Activated CD4-positive, alpha-beta memory T cell treated with anti-CD3 and anti-CD28 coated beads for 36 hours (primary cell): ENCODE measurements around the gene DPP9. TPM values are rescaled to one million over a fixed set of nuclear protein-coding genes. Genes with fewer than 3 reads are reported as not detected.
A peak's percentile ranks its signal among the peaks of the same experiment; 100 is the strongest.

Experiments
- CTCF ChIA-PET: fragments of 350-600 bp; sonication (Branson Sonifier 250); formaldehyde crosslinking; loops from one replicate; lab custom pipeline; 2021; ENCODE audit warnings: antibody characterized with exemption, inconsistent platforms; lab: Charles Lee
- POLR2A ChIA-PET: fragments of 350-600 bp; sonication (Branson Sonifier 250); formaldehyde crosslinking; loops from one replicate; lab custom pipeline; 2021; ENCODE audit warnings: antibody characterized with exemption; lab: Charles Lee
- DNase-seq: peaks from one replicate; pipeline ENCODE4 v3.0.0-alpha.2; 2020
- H3K27ac Mint-ChIP-seq: one replicate; pipeline ENCODE4 v1.8.0; 2021; ENCODE audit warnings: mixed read lengths
- H3K27me3 Mint-ChIP-seq: one replicate; pipeline ENCODE4 v1.8.0; 2021; ENCODE audit warnings: mixed read lengths
- H3K36me3 Mint-ChIP-seq: one replicate; pipeline ENCODE4 v1.8.0; 2021; ENCODE audit warnings: mixed read lengths
- H3K4me1 Mint-ChIP-seq: one replicate; pipeline ENCODE4 v1.8.0; 2021; ENCODE audit warnings: low read depth, mixed read lengths
- H3K4me3 Mint-ChIP-seq: one replicate; pipeline ENCODE4 v1.8.0; 2021; ENCODE audit warnings: mild to moderate bottlenecking, mixed read lengths
- H3K9me3 Mint-ChIP-seq: one replicate; pipeline ENCODE4 v1.8.0; 2021; ENCODE audit warnings: mixed read lengths
- intact Hi-C: fragments of 100-400 bp; cut with micrococcal nuclease; formaldehyde crosslinking; loops from one replicate; pipeline ENCODE4 v1.15.1; 2023
- total RNA-seq, 2 experiments: library from RNA; stranded (reverse); gene quantifications; one replicate each; pipeline ENCODE4 v1.2.3, GENCODE V29; 2021

The DPP9 gene
- total RNA-seq, 2 experiments from 2014 or later, result 54.8 to 57.5 TPM

DNA sequence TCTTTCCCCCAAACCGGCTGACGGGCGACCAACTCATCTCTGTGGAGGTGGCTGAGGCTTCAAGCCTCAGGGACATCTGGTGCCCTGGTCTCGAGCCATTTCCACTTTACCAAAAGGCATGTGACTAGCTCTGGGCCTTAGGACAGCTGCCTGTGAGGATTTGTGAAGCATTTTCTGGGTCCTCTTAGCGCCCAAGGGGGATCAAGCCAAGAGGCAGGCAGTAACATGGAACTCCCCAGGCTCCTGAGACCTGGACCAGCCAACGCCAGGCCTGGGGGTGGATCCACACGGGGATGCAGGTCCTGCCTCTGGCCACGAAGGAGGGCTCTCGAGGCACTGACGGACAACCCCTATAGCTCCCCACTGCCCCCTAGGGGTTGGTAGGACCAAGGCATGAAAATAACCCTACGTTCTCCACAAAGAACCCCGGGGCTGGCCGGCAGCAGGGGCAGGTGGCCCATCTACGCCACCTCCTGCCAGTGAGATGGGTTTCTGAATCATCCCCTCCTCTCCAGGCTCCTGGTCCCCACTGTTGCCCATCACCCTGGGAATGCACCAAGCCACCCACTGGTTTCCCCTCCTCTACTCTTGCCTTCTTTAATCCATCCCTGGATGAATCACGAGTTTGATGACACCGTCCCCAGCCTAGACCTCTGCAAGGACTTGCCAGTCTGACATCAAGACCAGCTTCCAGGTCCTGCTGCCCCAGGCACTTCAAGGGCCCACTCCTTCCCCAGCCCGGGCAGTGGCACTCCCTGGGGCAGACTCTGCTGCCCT, 46.5 kb downstream of the DPP9 start:
- Mint-ChIP-seq H3K27ac (no peak overlapping the region), H3K36me3 (peaks cover 3% of the 10 kb centered on the region), H3K9me3 (no peaks in the 10 kb centered on the region), H3K4me1 (no peaks in the 10 kb centered on the region), H3K27me3 (no peaks in the 10 kb centered on the region), H3K4me3 (no peak overlapping the region)
- DNase-seq, result peak; percentile 33
- ChIA-PET CTCF (interaction anchor here (0.7 to 1.0 kb wide), 4 partner anchors 12 to 60 kb away, joined by 3 read pairs; no protein-coding TSS in a partner anchor), POLR2A (no interaction called here)
- intact Hi-C loops, result no loop called here

DNA sequence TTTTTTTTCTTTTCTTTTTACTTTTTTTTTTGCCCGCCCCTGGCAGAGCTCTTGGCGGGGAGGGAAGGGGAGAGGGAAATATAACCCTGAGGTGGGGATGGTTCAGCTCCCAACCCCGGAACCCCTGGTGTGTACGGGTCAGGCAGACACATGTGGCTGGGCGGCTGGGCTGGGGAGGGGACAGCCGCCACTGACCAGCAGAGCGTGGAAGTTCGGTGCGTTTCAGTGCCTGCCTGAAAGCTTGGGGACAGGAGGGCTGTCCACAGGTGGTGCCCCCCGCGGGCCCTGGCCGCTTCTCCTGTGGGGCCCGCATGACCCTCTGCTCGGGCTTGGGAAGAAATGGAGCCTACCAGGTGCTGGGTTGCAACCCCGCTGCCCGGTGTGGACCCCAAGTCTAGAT, 48.3 kb downstream of the DPP9 start:
- CTCF ChIA-PET, result no interaction called here
- H3K4me3 Mint-ChIP-seq, result no peak overlapping the region
- no peaks in the 10 kb centered on the region for H3K27me3 Mint-ChIP-seq
- H3K27ac Mint-ChIP-seq, result no peak overlapping the region
- H3K36me3 Mint-ChIP-seq, result peaks cover 2% of the 10 kb centered on the region
- POLR2A ChIA-PET, result no interaction called here
- peaks cover 2% of the 10 kb centered on the region for H3K4me1 Mint-ChIP-seq
- intact Hi-C loops, result no loop called here
- DNase-seq, result no peak
- H3K9me3 Mint-ChIP-seq, result no peaks in the 10 kb centered on the region

DNA sequence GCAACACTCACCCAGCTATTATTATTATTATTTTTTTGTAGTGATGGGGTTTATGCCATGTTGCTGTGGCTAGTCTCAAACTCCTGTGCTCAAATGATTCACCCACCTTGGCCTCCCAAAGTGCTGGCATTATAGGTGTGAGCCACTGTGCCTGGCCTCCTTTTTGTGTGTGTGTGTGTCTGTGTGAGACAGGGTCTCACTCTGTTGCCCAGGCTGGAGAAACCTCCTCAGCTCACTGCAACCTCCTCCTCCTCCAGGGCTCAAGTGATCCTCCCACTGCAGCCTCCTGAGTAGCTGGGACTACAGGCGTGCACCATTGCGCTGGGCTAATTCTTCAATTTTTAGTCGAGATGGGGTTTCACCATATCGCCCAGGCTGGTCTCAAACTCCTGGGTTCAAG, 49.9 kb downstream of the DPP9 start:
- no peaks in the 10 kb centered on the region for H3K9me3 Mint-ChIP-seq
- no peak overlapping the region for H3K27ac Mint-ChIP-seq
- peaks cover 11% of the 10 kb centered on the region for H3K4me1 Mint-ChIP-seq
- no peaks in the 10 kb centered on the region for H3K27me3 Mint-ChIP-seq
- H3K36me3 Mint-ChIP-seq, result peaks cover 3% of the 10 kb centered on the region
- H3K4me3 Mint-ChIP-seq, result no peak overlapping the region
- intact Hi-C loops, result loop anchor here (5.0 kb wide), 1 partner anchor 201 kb away; the partner anchor contains the start of gene HDGFL2
- no peak for DNase-seq
- ChIA-PET CTCF (interaction anchor here (0.9 to 1.1 kb wide), 2 partner anchors 117 to 149 kb away, joined by 3 to 4 read pairs; partner anchors contain the start of gene FEM1A), POLR2A (no interaction called here)

DNA sequence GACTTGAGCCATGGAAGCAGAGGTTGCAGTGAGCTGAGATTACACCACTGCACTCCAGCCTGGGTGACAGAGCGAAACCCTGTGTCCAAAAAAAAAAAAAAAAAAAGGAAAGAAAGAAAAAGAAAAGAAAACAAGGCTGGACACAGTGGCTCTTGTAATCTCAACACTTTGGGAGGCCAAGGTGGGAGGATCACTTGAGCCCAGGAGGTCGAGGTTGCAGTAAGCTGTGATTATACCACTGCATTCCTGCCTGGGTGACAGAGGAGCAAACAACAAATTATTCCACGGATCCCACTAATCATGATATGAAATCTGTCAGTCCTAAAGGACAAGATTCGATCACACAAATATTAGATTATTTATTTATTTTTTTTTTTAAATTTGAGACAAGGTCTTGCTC, 50.4 kb downstream of the DPP9 start:
- H3K36me3 Mint-ChIP-seq, result peaks cover 6% of the 10 kb centered on the region
- H3K4me1 Mint-ChIP-seq, result peaks cover 16% of the 10 kb centered on the region
- no peak overlapping the region for H3K27ac Mint-ChIP-seq
- intact Hi-C loops, result loop anchor here (5.0 kb wide), 1 partner anchor 201 kb away; the partner anchor contains the start of gene HDGFL2
- H3K9me3 Mint-ChIP-seq, result no peaks in the 10 kb centered on the region
- no peaks in the 10 kb centered on the region for H3K27me3 Mint-ChIP-seq
- POLR2A ChIA-PET, result no interaction called here
- CTCF ChIA-PET, result interaction anchor here (0.9 to 1.1 kb wide), 2 partner anchors 118 to 148 kb away, joined by 3 to 4 read pairs; partner anchors contain the start of gene FEM1A
- no peak overlapping the region for H3K4me3 Mint-ChIP-seq
- DNase-seq, result no peak

DNA sequence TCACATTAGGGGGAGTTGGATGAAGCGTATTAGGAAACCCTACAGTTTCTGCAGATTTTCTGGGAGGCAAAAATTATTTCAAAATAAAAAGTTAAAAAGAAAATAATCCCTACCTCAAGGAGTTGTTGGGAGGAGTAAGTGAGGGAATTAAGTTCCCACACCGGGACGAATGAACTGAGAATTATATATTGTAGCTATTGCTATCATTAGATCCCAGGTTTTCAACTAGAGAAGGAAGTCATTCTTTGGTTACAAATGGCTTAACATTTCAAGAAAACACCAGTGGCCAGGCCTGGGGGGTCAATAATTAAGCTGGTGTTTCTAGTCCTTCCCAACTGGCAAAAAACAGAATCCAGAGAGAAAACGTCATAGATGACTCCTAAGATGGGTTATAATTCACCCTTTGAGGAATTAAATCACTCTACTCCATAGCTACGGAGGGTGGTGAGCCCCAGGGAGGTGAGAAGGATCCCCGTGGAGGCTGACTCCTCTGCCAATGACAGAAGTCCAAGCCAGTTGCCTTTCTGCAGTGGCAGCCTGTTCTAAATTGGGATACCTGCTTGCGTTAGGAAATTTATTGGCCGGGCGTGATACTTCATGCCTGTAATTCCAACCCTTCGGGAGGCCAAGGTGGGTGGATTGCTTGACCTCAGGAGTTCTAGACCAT, 52.3 kb downstream of the DPP9 start:
- DNase-seq, result no peak
- ChIA-PET POLR2A (interaction anchor here (0.5 kb wide), 1 partner anchor 27 kb away, joined by 4 read pairs; no protein-coding TSS in a partner anchor), CTCF (interaction anchor here (0.9 kb wide), 1 partner anchor 35 kb away, joined by 3 read pairs; no protein-coding TSS in a partner anchor)
- Mint-ChIP-seq H3K36me3 (peaks cover 8% of the 10 kb centered on the region), H3K27me3 (no peaks in the 10 kb centered on the region), H3K9me3 (no peaks in the 10 kb centered on the region), H3K4me3 (no peak overlapping the region), H3K27ac (no peak overlapping the region), H3K4me1 (peaks cover 18% of the 10 kb centered on the region)
- intact Hi-C loops, result loop anchor here (2.0 to 5.0 kb wide), 2 partner anchors 33 to 199 kb away; partner anchors contain the start of genes HDGFL2 and TNFAIP8L1

DNA sequence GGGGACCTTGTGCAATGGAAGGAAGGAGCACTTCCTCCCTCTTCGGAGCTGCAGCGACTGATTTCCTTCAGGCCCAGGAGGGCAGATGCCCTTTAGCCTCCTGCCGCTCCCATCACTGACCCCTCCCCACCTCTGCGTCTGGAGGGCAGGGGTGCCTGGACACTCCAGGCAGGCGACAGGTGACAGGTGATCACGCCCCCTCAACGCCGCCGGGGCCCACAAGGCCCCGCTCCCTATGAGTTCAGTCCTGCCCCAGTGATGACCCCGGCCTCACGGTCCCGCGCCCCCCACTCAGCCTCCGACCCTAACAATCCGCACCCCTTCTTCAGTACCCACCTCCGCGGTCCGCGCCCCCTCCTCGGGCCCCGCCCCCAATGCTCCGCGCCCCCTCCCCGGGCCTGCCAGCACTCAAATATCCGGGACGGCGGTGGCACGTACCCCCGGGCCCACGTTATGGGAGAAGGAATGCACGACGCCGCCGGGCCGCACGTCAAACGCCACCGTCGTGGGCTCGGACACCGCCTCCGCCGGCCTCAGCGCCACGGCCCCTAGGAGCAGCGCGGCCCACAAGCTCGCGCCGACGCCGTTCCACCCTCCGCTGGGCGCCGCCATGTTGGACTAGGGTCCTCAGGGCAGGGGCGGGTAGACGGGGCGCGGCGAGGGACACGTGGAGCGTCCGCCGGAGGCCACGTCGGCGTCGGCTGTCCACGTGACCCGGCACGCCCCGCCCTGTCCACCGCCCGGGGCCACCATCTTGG, 53.7 kb downstream of the DPP9 start, which contains the start of gene MYDGF:
Gene MYDGF (minus strand): TSS at position 620 of the 758 bp plus-strand sequence. CDS start 8 bp downstream, at position 612.
- Mint-ChIP-seq H3K9me3 (no peaks in the 10 kb centered on the region), H3K4me3 (peak within 1 kb of the TSS; percentile 87), H3K4me1 (peaks cover 18% of the 10 kb centered on the region), H3K36me3 (peaks cover 10% of the 10 kb centered on the region), H3K27ac (peak within 1 kb of the TSS; percentile 75), H3K27me3 (no peaks in the 10 kb centered on the region)
- peak; percentile 95 for DNase-seq
- intact Hi-C loops, result loop anchor here (1.0 to 5.0 kb wide), 4 partner anchors 31 to 198 kb away; partner anchors contain the start of genes FEM1A, HDGFL2 and TNFAIP8L1
- ChIA-PET POLR2A (no interaction called here), CTCF (interaction anchor here (1.0 kb wide), 1 partner anchor 34 kb away, joined by 3 read pairs; no protein-coding TSS in a partner anchor)

DNA sequence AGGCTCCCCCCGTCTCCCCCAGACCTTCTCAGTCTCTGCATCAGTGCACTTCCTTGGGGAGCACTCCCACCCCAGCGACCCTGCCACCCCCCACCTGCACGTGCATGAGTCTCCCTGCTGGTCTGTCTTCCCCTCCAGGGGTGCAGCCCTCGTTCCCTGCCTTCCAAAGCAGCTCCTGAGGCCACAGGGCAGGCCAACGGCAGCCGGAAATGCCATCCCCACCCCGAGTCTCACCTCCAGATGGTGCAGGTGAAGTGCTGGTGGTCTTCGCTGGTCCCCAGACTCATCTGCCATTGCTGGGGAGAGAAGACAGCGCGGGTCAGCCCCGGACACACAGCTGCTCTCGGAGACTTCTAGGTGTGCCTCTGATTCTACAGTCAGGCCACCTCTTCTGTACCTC, 59.0 kb downstream of the DPP9 start:
- Mint-ChIP-seq H3K27me3 (no peaks in the 10 kb centered on the region), H3K36me3 (peaks cover 22% of the 10 kb centered on the region), H3K4me3 (no peak overlapping the region), H3K9me3 (no peaks in the 10 kb centered on the region), H3K4me1 (peaks cover 17% of the 10 kb centered on the region), H3K27ac (no peak overlapping the region)
- no peak for DNase-seq
- CTCF ChIA-PET, result no interaction called here
- intact Hi-C loops, result no loop called here
- POLR2A ChIA-PET, result no interaction called here

DNA sequence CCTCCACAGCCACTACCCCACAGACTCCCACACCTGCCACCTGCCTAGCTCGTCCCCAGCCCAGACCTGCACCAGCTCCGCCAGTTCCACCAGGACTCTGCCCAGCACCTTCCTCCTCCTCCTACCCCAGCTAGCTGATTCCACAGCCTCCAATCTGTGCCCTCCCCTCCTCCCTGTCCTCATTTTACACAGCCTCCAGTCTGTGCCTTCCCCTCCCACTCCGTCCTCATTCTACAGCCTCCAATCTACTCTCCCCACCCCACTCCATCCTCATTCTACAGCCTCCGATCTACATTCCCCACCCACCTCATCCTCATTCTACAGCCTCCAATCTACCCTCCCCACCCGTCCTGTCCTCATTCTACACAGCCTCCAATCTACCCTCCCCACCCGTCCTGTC, 60.8 kb downstream of the DPP9 start:
- CTCF ChIA-PET, result interaction anchor here (0.8 kb wide), 1 partner anchor 14 kb away, joined by 3 read pairs; no protein-coding TSS in a partner anchor
- intact Hi-C loops, result no loop called here
- H3K27me3 Mint-ChIP-seq, result no peaks in the 10 kb centered on the region
- no peaks in the 10 kb centered on the region for H3K9me3 Mint-ChIP-seq
- POLR2A ChIA-PET, result no interaction called here
- peaks cover 21% of the 10 kb centered on the region for H3K36me3 Mint-ChIP-seq
- no peaks in the 10 kb centered on the region for H3K4me1 Mint-ChIP-seq
- no peak for DNase-seq
- no peak overlapping the region for H3K4me3 Mint-ChIP-seq
- H3K27ac Mint-ChIP-seq, result no peak overlapping the region

DNA sequence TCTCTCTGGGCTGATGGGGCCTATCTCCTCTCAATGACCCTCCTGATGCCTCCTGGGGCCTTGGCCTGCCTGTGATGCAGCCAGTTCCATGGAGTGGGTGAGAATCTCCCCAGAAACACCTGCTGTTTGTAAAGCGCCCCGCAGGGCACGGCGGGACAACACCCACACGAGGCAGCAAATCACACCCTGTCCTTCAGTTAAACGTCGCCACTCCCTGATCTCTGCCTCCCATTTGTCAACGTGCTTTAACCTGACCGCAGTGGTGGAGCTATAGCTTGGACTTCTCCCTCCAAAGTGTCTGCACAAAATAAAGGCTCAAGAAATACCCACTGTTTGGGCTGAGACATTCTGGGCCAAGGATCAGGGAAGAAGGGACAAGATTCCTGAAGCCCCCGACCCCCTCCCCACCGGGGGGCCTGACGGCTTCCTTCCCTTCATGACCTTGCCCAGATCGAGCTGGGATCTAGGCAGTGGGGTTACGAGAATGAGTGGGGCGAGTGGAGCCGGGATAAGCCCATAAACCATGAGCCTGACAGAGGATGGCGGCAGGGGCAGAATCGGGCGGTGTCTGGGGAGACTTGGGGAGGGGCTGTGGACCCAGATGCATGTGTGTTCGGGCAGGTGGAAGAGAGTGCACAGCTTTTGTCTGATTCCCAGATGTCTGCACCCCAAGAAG, 61.5 kb downstream of the DPP9 start:
- CTCF ChIA-PET, result interaction anchor here (0.8 kb wide), 1 partner anchor 15 kb away, joined by 3 read pairs; no protein-coding TSS in a partner anchor
- POLR2A ChIA-PET, result no interaction called here
- no peak overlapping the region for H3K27ac Mint-ChIP-seq
- H3K27me3 Mint-ChIP-seq, result no peaks in the 10 kb centered on the region
- peaks cover 21% of the 10 kb centered on the region for H3K36me3 Mint-ChIP-seq
- no peak overlapping the region for H3K4me3 Mint-ChIP-seq
- no peaks in the 10 kb centered on the region for H3K9me3 Mint-ChIP-seq
- no peaks in the 10 kb centered on the region for H3K4me1 Mint-ChIP-seq
- intact Hi-C loops, result no loop called here
- no peak for DNase-seq

DNA sequence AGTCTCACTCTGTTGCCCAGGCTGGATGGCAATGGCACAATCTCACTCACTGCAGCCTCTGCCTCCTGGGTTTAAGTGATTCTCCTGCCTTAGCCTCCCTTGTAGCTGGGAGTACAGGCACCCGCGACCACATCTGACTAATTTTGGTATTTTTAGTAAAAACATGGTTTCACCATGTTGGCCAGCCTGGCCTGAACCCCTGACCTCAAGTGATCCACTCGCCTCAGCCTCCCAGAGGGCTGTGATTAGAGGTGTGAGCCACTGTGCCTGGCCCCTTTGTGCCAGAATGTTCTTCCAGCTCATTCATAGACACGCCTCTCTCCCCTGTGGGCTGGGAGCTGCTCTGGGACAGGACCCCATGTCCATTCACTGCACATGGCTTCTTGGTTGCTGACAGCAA, 62.6 kb downstream of the DPP9 start:
- Mint-ChIP-seq H3K36me3 (peaks cover 21% of the 10 kb centered on the region), H3K4me3 (no peak overlapping the region), H3K27me3 (no peaks in the 10 kb centered on the region), H3K27ac (no peak overlapping the region), H3K9me3 (no peaks in the 10 kb centered on the region), H3K4me1 (no peaks in the 10 kb centered on the region)
- CTCF ChIA-PET, result no interaction called here
- intact Hi-C loops, result no loop called here
- POLR2A ChIA-PET, result no interaction called here
- no peak for DNase-seq

DNA sequence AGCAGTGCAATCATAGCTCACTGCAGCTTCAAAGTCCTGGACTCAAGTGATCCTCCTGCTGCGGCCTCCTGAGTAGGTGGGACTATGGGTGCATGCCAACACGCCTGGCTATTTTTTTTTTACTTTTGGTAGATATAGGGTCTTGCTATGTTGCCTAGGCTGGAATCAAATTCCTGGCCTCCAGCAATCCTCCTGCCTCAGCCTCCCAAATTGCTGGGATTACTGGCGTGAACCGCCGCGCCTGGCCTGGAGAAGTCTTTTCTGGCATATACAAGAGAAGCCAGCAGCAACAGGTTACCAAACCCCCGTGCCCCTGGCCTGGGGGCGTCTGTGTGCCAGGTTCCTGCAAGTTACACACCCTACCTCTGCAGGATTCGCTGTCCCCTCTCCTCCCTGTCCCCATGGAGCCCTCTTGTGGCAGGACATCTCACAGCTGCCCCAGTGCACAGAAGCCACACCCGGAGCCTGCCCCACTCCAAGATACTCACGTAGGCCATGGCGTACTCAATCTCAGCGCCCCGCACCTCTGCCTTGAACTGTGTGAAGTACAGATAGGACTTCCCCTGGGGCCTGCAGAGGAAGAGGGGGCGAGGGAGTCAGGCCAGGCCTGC, 63.4 kb downstream of the DPP9 start:
- ChIA-PET POLR2A (no interaction called here), CTCF (no interaction called here)
- no peaks in the 10 kb centered on the region for H3K4me1 Mint-ChIP-seq
- no peak overlapping the region for H3K27ac Mint-ChIP-seq
- H3K27me3 Mint-ChIP-seq, result no peaks in the 10 kb centered on the region
- H3K4me3 Mint-ChIP-seq, result no peak overlapping the region
- intact Hi-C loops, result no loop called here
- DNase-seq, result peak; percentile 31
- H3K9me3 Mint-ChIP-seq, result no peaks in the 10 kb centered on the region
- peaks cover 19% of the 10 kb centered on the region for H3K36me3 Mint-ChIP-seq
